Right lung (tissue), 10 donors: ENCODE results near the gene EDDM3A. TPM values are rescaled to one million over a fixed set of nuclear protein-coding genes. Genes with fewer than 3 reads are reported as not detected.
"Not testable (repeated sequence)": the region's sequence is repeated elsewhere in the genome, so short reads cannot be mapped to it uniquely, and the experiment has no call there.

ENCODE experiments used
- DNase-seq, 2 donors: peaks; one replicate each; pipeline ENCODE4 v3.0.0-alpha.2; 2013
- long read RNA-seq, 8 donors: transcript quantifications; one replicate each; lab custom pipeline, GENCODE V29; 2026
- polyA plus RNA-seq, 5 donors: library from polyadenylated mRNA; unstranded; fragments of 120-200 nt; gene quantifications; one replicate each; pipeline versions ENCODE4 v1.2.1 to v1.2.3, GENCODE V29; 2013; ENCODE audit warnings: inconsistent platforms in 1 of 5, low replicate concordance in 1 of 5; ENCODE audit not compliant: insufficient read length in 5 of 5, insufficient read depth in 1 of 5

Gene EDDM3A
- under 1 TPM in 1 of 5 donors, not detected in 4; 0.16 TPM for polyA plus RNA-seq
- long read RNA-seq, donor 1, result 0 reads
- long read RNA-seq, donor 2, result 0 reads
- long read RNA-seq, donor 3, result 0 reads
- long read RNA-seq, donor 4, result 0 reads
- long read RNA-seq, donor 5, result 0 reads
- long read RNA-seq, donor 6, result 0 reads
- long read RNA-seq, donor 7, result 0 reads
- long read RNA-seq, donor 8, result 0 reads

- DNase-seq, result no peak
Measured at GRCh38 chr14:20745571-20746358, at the start of gene EDDM3A. Gene EDDM3A, plus strand, starts transcription at chr14:20745887. Its CDS starts 1,694 bp downstream, at chr14:20747581.

GRCh38 chr14:20696764-20697163 lies 48.9 kb upstream of the EDDM3A start:
- no peak for DNase-seq

- peak in 1 of 2 donors; percentile 60 for DNase-seq
Measured at GRCh38 chr14:20697273-20698017, 48.2 kb upstream of the EDDM3A start.

GRCh38 chr14:20698018-20698329 lies 47.7 kb upstream of the EDDM3A start:
- DNase-seq, result no peak

GRCh38 chr14:20698934-20699333 lies 46.8 kb upstream of the EDDM3A start:
- no peak for DNase-seq

- DNase-seq, result no peak
Measured at GRCh38 chr14:20699931-20700330, 45.8 kb upstream of the EDDM3A start.

GRCh38 chr14:20700965-20701364 lies 44.7 kb upstream of the EDDM3A start:
- DNase-seq, result not testable (repeated sequence)

GRCh38 chr14:20706657-20707355 lies 38.9 kb upstream of the EDDM3A start:
- no peak for DNase-seq

- peak; percentile 51 to 59 for DNase-seq
Measured at GRCh38 chr14:20707622-20708021, 38.1 kb upstream of the EDDM3A start.

GRCh38 chr14:20711261-20711660 lies 34.4 kb upstream of the EDDM3A start:
- no peak for DNase-seq

- DNase-seq, result no peak
Measured at GRCh38 chr14:20711685-20712084, 34.0 kb upstream of the EDDM3A start.

GRCh38 chr14:20712904-20713303 lies 32.8 kb upstream of the EDDM3A start:
- no peak for DNase-seq

- DNase-seq, result no peak
Measured at GRCh38 chr14:20714593-20715250, 31.0 kb upstream of the EDDM3A start.

- peak; percentile 59 to 62 for DNase-seq
Measured at GRCh38 chr14:20719777-20720176, 25.9 kb upstream of the EDDM3A start.

GRCh38 chr14:20720741-20721140 lies 24.9 kb upstream of the EDDM3A start:
- no peak for DNase-seq

- no peak for DNase-seq
Measured at GRCh38 chr14:20722016-20722415, 23.7 kb upstream of the EDDM3A start.

- DNase-seq, result no peak
Measured at GRCh38 chr14:20723488-20723887, 22.2 kb upstream of the EDDM3A start.

- DNase-seq, result not testable (repeated sequence)
Measured at GRCh38 chr14:20726121-20726520, 19.6 kb upstream of the EDDM3A start.

- no peak for DNase-seq
Measured at GRCh38 chr14:20726531-20726930, 19.2 kb upstream of the EDDM3A start.

GRCh38 chr14:20730891-20731290 lies 14.8 kb upstream of the EDDM3A start:
- DNase-seq, result no peak

- no peak for DNase-seq
Measured at GRCh38 chr14:20732477-20732876, 13.2 kb upstream of the EDDM3A start.
